Measurements from ENCODE around the gene VMAC.

GRCh38 chr19:5941673-5942072, 37.0 kb downstream of the VMAC start:
- TF ChIP-seq JUND (IDR thresholded peaks at IDR 0.05; ENCODE audit: low read length) (no peak), EP300 (IDR thresholded peaks at IDR 0.05; ENCODE audit: borderline replicate concordance in 1 of 2, low read depth in 2 of 2, low read length in 2 of 2) (no peak), HDAC2 (IDR thresholded peaks at IDR 0.05; ENCODE audit: borderline replicate concordance in 1 of 2, low read depth in 2 of 2, low read length in 2 of 2) (no peak), MAFK (IDR thresholded peaks at IDR 0.05; ENCODE audit: low read depth, low read length) (no peak), ZNF274 (IDR thresholded peaks at IDR 0.05; ENCODE audit: borderline replicate concordance, extremely low read depth, low read length) (no peak), CHD2 (IDR thresholded peaks at IDR 0.05; ENCODE audit: low read length) (no peak), SIRT6 (IDR thresholded peaks at IDR 0.05; ENCODE audit: low read length) (no peak)
- TF ChIP-seq, protein P1, sequence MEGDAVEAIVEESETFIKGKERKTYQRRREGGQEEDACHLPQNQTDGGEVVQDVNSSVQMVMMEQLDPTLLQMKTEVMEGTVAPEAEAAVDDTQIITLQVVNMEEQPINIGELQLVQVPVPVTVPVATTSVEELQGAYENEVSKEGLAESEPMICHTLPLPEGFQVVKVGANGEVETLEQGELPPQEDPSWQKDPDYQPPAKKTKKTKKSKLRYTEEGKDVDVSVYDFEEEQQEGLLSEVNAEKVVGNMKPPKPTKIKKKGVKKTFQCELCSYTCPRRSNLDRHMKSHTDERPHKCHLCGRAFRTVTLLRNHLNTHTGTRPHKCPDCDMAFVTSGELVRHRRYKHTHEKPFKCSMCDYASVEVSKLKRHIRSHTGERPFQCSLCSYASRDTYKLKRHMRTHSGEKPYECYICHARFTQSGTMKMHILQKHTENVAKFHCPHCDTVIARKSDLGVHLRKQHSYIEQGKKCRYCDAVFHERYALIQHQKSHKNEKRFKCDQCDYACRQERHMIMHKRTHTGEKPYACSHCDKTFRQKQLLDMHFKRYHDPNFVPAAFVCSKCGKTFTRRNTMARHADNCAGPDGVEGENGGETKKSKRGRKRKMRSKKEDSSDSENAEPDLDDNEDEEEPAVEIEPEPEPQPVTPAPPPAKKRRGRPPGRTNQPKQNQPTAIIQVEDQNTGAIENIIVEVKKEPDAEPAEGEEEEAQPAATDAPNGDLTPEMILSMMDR (IDR thresholded peaks at IDR 0.05; ENCODE audit: control extremely low read depth in 1 of 3, insufficient read depth in 1 of 3, low read depth in 1 of 3, low read length in 3 of 3): no peak
